IMR-90 (cell line): ENCODE results near the gene TRNT1. TPM values are rescaled to one million over a fixed set of nuclear protein-coding genes. Genes with fewer than 3 reads are reported as not detected.

Experiments used
- ATAC-seq: fragments of 200-7000 bp; cut with Tn5 transposase; 2 replicates; pipeline ENCODE4 v1.9.1; 2020; ENCODE audit warnings: low read depth, mild to moderate bottlenecking, moderate library complexity
- BruUV-seq: library from RNA; stranded (reverse); fragments of 400-500 nt; replicated peaks from 2 replicates; lab custom pipeline; 2021; lab: Mats Ljungman, UMichigan
- CTCF ChIA-PET: fragments of 300-600 bp; formaldehyde crosslinking; extraction: SDS; loops from one replicate; lab custom pipeline; 2021; ENCODE audit warnings: antibody characterized with exemption; lab: Yijun Ruan, JAX
- POLR2A ChIA-PET: fragments of 300-600 bp; sonication (Branson Sonifier 250); formaldehyde crosslinking; loops from one replicate; lab custom pipeline; 2022; ENCODE audit warnings: antibody characterized with exemption; ENCODE audit not compliant: unreplicated experiment; lab: Charles Lee
- DNase-seq: peaks from one replicate; pipeline ENCODE4 v3.0.0; 2013
- H2AFZ ChIP-seq: replicated peaks from 2 replicates; pipeline ENCODE3; 2013; ENCODE audit warnings: low read length, mild to moderate bottlenecking; ENCODE audit not compliant: poor library complexity
- H2AK5ac ChIP-seq: 2 replicates; pipeline ENCODE4 v1.6.1; 2013; ENCODE audit warnings: low read depth, low read length, inconsistent platforms
- H2AK9ac ChIP-seq: replicated peaks from 2 replicates; pipeline ENCODE3; 2013; ENCODE audit warnings: mild to moderate bottlenecking, low read depth, low read length, moderate library complexity; ENCODE audit not compliant: poor library complexity
- H2BK120ac ChIP-seq: 2 replicates; pipeline ENCODE4 v1.6.1; 2013; ENCODE audit warnings: low read depth, low read length, inconsistent platforms
- H2BK15ac ChIP-seq: 3 replicates; pipeline ENCODE4 v1.6.1; 2013; ENCODE audit warnings: low read depth, low read length, inconsistent platforms
- H2BK20ac ChIP-seq: 2 replicates; pipeline ENCODE4 v1.6.1; 2013; ENCODE audit warnings: low read depth, mild to moderate bottlenecking, inconsistent platforms, low read length, moderate library complexity
- H2BK5ac ChIP-seq: 2 replicates; pipeline ENCODE4 v1.6.1; 2013; ENCODE audit warnings: mild to moderate bottlenecking, low read depth, low read length, inconsistent platforms; ENCODE audit not compliant: poor library complexity, severe bottlenecking
- H3K14ac ChIP-seq: replicated peaks from 2 replicates; pipeline ENCODE4 v1.6.1; 2013; ENCODE audit warnings: low read depth, low read length, inconsistent platforms
- H3K18ac ChIP-seq: 2 replicates; pipeline ENCODE4 v1.6.1; 2013; ENCODE audit warnings: low read depth, low read length, control low read depth
- H3K23ac ChIP-seq: 2 replicates; pipeline ENCODE4 v1.6.1; 2013; ENCODE audit warnings: low read depth, low read length, inconsistent platforms
- H3K27ac ChIP-seq: 2 replicates; pipeline ENCODE4 v1.5.1; 2013; ENCODE audit warnings: mild to moderate bottlenecking, control low read depth, low read length; ENCODE audit not compliant: insufficient read depth
- H3K27me3 ChIP-seq: 2 replicates; pipeline ENCODE4 v1.6.1; 2013; ENCODE audit warnings: low read length; ENCODE audit not compliant: control insufficient read depth, insufficient read depth
- H3K36me3 ChIP-seq: 2 replicates; pipeline ENCODE4 v1.6.1; 2013; ENCODE audit warnings: low read length, mixed read lengths; ENCODE audit not compliant: control insufficient read depth, insufficient read depth
- H3K4ac ChIP-seq: 2 replicates; pipeline ENCODE4 v1.6.1; 2013; ENCODE audit warnings: low read depth, low read length, inconsistent platforms
- H3K4me1 ChIP-seq: 2 replicates; pipeline ENCODE4 v1.6.1; 2013; ENCODE audit warnings: low read length, mixed read lengths; ENCODE audit not compliant: control insufficient read depth, insufficient read depth
- H3K4me2 ChIP-seq: 2 replicates; pipeline ENCODE4 v1.6.1; 2013; ENCODE audit warnings: low read depth, mild to moderate bottlenecking, control low read depth, low read length, moderate library complexity
- H3K4me3 ChIP-seq: 2 replicates; pipeline ENCODE4 v1.5.1; 2013; ENCODE audit warnings: low read depth, mild to moderate bottlenecking, control low read depth, low read length, moderate library complexity; ENCODE audit not compliant: insufficient read depth
- H3K56ac ChIP-seq: 2 replicates; pipeline ENCODE4 v1.6.1; 2013; ENCODE audit warnings: low read length, inconsistent platforms; ENCODE audit not compliant: insufficient read depth; ENCODE audit errors: extremely low read depth
- H3K79me1 ChIP-seq, 2 experiments: 2 replicates each; pipeline ENCODE4 v1.6.1; 2013; ENCODE audit warnings: low read length in 2 of 2, inconsistent platforms in 1 of 2, low read depth in 1 of 2
- H3K9ac ChIP-seq: 2 replicates; pipeline ENCODE4 v1.6.1; 2013; ENCODE audit warnings: low read depth, low read length, control low read depth
- H3K9me1 ChIP-seq: 2 replicates; pipeline ENCODE4 v1.6.1; 2013; ENCODE audit warnings: low read length, inconsistent platforms; ENCODE audit not compliant: insufficient read depth
- H3K9me3 ChIP-seq: 2 replicates; pipeline ENCODE4 v1.6.1; 2013; ENCODE audit warnings: low read length; ENCODE audit not compliant: control insufficient read depth, insufficient read depth
- H4K20me1 ChIP-seq: 2 replicates; pipeline ENCODE4 v1.6.1; 2013; ENCODE audit warnings: low read length, inconsistent platforms; ENCODE audit not compliant: insufficient read depth
- H4K5ac ChIP-seq: 2 replicates; pipeline ENCODE4 v1.6.1; 2013; ENCODE audit warnings: mild to moderate bottlenecking, low read depth, low read length, control low read depth
- H4K8ac ChIP-seq, 2 experiments: 2 replicates each; pipeline ENCODE4 v1.6.1; 2013; ENCODE audit warnings: low read depth in 2 of 2, low read length in 2 of 2, control low read depth in 1 of 2, inconsistent platforms in 1 of 2
- H4K91ac ChIP-seq: 2 replicates; pipeline ENCODE4 v1.6.1; 2013; ENCODE audit warnings: low read depth, low read length, inconsistent platforms; ENCODE audit not compliant: insufficient read depth
- CEBPB ChIP-seq: IDR thresholded peaks from 2 replicates; pipeline ENCODE4 v1.6.1; 2012; ENCODE audit warnings: low read depth, low read length, improper control_type of control experiment
- CHD1 ChIP-seq: IDR thresholded peaks from 2 replicates; pipeline ENCODE4 v1.6.1; 2012; ENCODE audit warnings: low read depth, low read length, improper control_type of control experiment
- ELK1 ChIP-seq: fragments of 150-350 bp; IDR thresholded peaks from 2 replicates; pipeline ENCODE4 v1.6.1; 2016; ENCODE audit warnings: low read depth, mild to moderate bottlenecking, low read length, moderate library complexity, borderline replicate concordance
- MAFK ChIP-seq: IDR thresholded peaks from 2 replicates; pipeline ENCODE4 v1.6.1; 2012; ENCODE audit warnings: low read depth, low read length, improper control_type of control experiment
- MAZ ChIP-seq: IDR thresholded peaks from 2 replicates; pipeline ENCODE4 v1.6.1; 2012; ENCODE audit warnings: low read depth, mild to moderate bottlenecking, low read length, improper control_type of control experiment, moderate library complexity, borderline replicate concordance
- MXI1 ChIP-seq: IDR thresholded peaks from 2 replicates; pipeline ENCODE4 v1.6.1; 2012; ENCODE audit warnings: low read depth, mild to moderate bottlenecking, low read length, moderate library complexity, borderline replicate concordance
- POLR2A ChIP-seq: IDR thresholded peaks from 2 replicates; pipeline ENCODE4 v1.6.1; 2012; ENCODE audit warnings: mild to moderate bottlenecking, low read depth, low read length
- RAD21 ChIP-seq: IDR thresholded peaks from 2 replicates; pipeline ENCODE4 v1.6.1; 2012; ENCODE audit warnings: low read length, improper control_type of control experiment
- RCOR1 ChIP-seq: IDR thresholded peaks from 2 replicates; pipeline ENCODE4 v1.6.1; 2012; ENCODE audit warnings: mild to moderate bottlenecking, low read length, improper control_type of control experiment; ENCODE audit not compliant: insufficient replicate concordance
- RFX5 ChIP-seq: IDR thresholded peaks from 2 replicates; pipeline ENCODE4 v1.8.0; 2012; ENCODE audit warnings: low read depth, mild to moderate bottlenecking, low read length, moderate library complexity
- WGBS, 2 experiments: methylation state at CpG; one replicate each; pipeline versions ENCODE4 v1.1.5 to v1.1.7; 2013; ENCODE audit warnings: missing lambda C conversion rate in 2 of 2; ENCODE audit not compliant: insufficient read length in 1 of 2; ENCODE audit errors: extremely low coverage in 2 of 2; 5-methylcytosine and 5-hydroxymethylcytosine counted together
- dilution Hi-C: fragments of 300-500 bp; cut with HindIII; formaldehyde crosslinking; loops from one replicate; pipeline ENCODE4 v1.14.3; 2018; ENCODE audit warnings: low sequenced_read_pairs; ENCODE audit not compliant: unreplicated experiment
- in situ Hi-C: fragments of 300-500 bp; cut with MboI; formaldehyde crosslinking; loops from 3 replicates; pipeline ENCODE4 v1.14.3; 2019; ENCODE audit warnings: low sequenced_read_pairs, inconsistent platforms, mixed read lengths
- intact Hi-C: fragments of 100-400 bp; cut with micrococcal nuclease; formaldehyde crosslinking; loops from 2 replicates; pipeline ENCODE4 v1.10.0; 2022
- polyA plus RNA-seq, 3 experiments: library from polyadenylated mRNA; depleted of rRNA; stranded (reverse); fragments of >200 nt; gene quantifications; 2 replicates each; pipeline ENCODE4 v1.2.3, GENCODE V29; 2012; ENCODE audit warnings: low replicate concordance in 1 of 3
- total RNA-seq: library from RNA; depleted of rRNA; stranded (reverse); fragments of >200 nt; gene quantifications from 2 replicates; pipeline ENCODE4 v1.2.3, GENCODE V29; 2012

TRNT1 gene
- total and polyA plus RNA-seq, 2 of the 4 experiments (the other 2 are of a cell fraction), result 11.8 to 12.3 TPM

- TF ChIP-seq MAZ (no peak), MXI1 (no peak), POLR2A (no peak)
Observed at GRCh38 chr3:3110299-3110630, 16.5 kb upstream of the TRNT1 start, which contains the start of gene IL5RA (continued).

GRCh38 chr3:3110749-3111361, 15.9 kb upstream of the TRNT1 start:
- Histone ChIP-seq H2AK5ac (no peak overlapping the region), H2BK20ac (no peak overlapping the region), H3K27me3 (no peaks in the 10 kb centered on the region), H3K9me3 (no peaks in the 10 kb centered on the region), H2BK5ac (no peak overlapping the region), H3K79me1 (no peaks in the 10 kb centered on the region), H2AFZ (no peak overlapping the region), H3K27ac (no peak overlapping the region), H3K4me2 (no peak overlapping the region), H2BK120ac (no peak overlapping the region), H4K8ac (no peak overlapping the region), H4K91ac (no peak overlapping the region), H3K4me1 (no peaks in the 10 kb centered on the region), H3K36me3 (no peaks in the 10 kb centered on the region), H3K23ac (no peak overlapping the region), H3K56ac (no peak overlapping the region), H3K4ac (no peak overlapping the region), H4K20me1 (no peaks in the 10 kb centered on the region), H2BK15ac (no peak overlapping the region), H3K14ac (no peak overlapping the region), H4K5ac (no peak overlapping the region), H2AK9ac (no peak overlapping the region), H3K18ac (no peak overlapping the region), H3K4me3 (no peak overlapping the region), H3K9me1 (no peaks in the 10 kb centered on the region), H3K9ac (no peak overlapping the region)
- BruUV-seq, result no TSS peak
- no peak for DNase-seq
- CTCF ChIA-PET, result no interaction called here
- dilution Hi-C loops (no loop called here), in situ Hi-C loops (no loop called here), intact Hi-C loops (no loop called here)
- TF ChIP-seq MAFK (no peak), ELK1 (no peak), CEBPB (no peak), CHD1 (no peak), RAD21 (no peak), RCOR1 (no peak), POLR2A (no peak), RFX5 (no peak)
- POLR2A ChIA-PET, result no interaction called here
- ATAC-seq, result no peak
- WGBS, 2 experiments, result 67% methylated on average over 1 of the region's 7 CpGs; no CpG with 5 or more reads in 1 of the 2 experiments
